ENCODE data around the gene RAB33B.
"Not testable (repeated sequence)": the region's sequence is repeated elsewhere in the genome, so short reads cannot be mapped to it uniquely, and the experiment has no call there.

Gene RAB33B

GRCh38 chr4:139454111-139455045 is at the start of gene RAB33B:
Gene RAB33B, plus strand, starts transcription at chr4:139454121. Its CDS starts 75 bp downstream, at chr4:139454196.
- no peak for ATAC-seq
- peak within 1 kb of the TSS; percentile 98 for H3K27ac Mint-ChIP-seq

DNA sequence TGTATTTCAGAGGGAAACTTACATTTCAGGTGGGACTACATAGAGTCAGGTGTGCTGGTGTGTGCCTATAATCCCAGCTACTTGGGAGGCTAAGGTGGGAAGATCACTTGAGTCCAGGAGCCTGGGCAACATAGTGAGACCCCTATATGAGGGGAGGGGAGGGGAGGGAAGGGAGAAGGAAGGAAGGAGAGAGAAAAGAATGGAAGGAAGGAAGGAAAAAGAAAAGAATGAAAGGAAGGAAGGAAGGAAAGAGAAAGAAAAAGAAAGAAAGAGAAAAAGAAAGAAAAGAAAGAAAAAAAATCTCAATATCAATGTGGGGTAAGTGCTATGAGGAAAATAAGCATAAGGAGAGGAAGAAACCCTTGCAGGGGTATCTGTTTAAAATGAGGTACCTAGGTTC is 43.6 kb upstream of the RAB33B start:
- Mint-ChIP-seq H3K27me3 (no peaks in the 10 kb centered on the region), H3K9me3 (peaks cover 9% of the 10 kb centered on the region), H3K27ac (no peak overlapping the region), H3K36me3 (ENCODE audit: low read depth) (peaks cover 28% of the 10 kb centered on the region), H3K4me1 (no peaks in the 10 kb centered on the region), H3K4me3 (no peak overlapping the region)
- DNase-seq = no peak
- no peak for ATAC-seq

More at GRCh38 chr4:139454111-139455045, at the start of gene RAB33B:
- peak within 1 kb of the TSS; percentile 93 for H3K4me3 Mint-ChIP-seq
- H3K36me3 Mint-ChIP-seq (ENCODE audit: low read depth) = no peaks in the 10 kb centered on the region
- no peaks in the 10 kb centered on the region for H3K9me3 Mint-ChIP-seq
- H3K27me3 Mint-ChIP-seq = no peaks in the 10 kb centered on the region
- no peak for DNase-seq
- H3K4me1 Mint-ChIP-seq = peaks cover 58% of the 10 kb centered on the region

GRCh38 chr4:139414671-139415210 is 39.2 kb upstream of the RAB33B start:
- not testable (repeated sequence) for DNase-seq, H3K27ac Mint-ChIP-seq
- peaks cover 26% of the 10 kb centered on the region for H3K36me3 Mint-ChIP-seq (ENCODE audit: low read depth)

DNA sequence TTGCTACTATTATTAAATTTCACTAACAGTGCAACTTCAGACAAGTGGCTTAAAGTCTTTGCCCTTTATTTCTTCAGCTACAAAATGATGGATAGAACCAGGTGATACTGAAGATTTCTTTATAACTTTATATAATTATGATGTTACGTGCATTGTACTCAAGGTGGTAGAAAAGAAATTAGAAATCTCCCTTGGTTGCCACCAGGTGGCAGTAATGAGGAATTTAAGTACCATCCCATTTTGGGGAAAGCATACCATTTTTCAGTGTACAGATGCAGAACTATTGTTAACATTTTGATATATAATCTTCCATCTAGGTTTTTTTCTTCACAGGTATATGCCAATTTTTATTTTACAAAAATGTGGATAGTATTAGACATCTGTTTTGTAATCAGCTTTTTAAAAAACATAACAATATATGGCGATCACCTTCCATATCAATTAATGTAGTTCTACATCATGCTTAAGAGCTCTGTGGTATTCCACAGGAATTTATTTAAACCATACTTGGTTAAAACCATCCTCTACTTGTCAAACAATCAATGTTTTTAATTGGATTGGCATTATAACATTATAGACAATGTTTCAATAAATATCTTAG is 37.7 kb upstream of the RAB33B start:
- no peak for ATAC-seq
- no peak for DNase-seq

More at GRCh38 chr4:139414671-139415210, 39.2 kb upstream of the RAB33B start:
- peaks cover 11% of the 10 kb centered on the region for H3K4me1 Mint-ChIP-seq
- not testable (repeated sequence) for H3K9me3 Mint-ChIP-seq, H3K4me3 Mint-ChIP-seq, H3K27me3 Mint-ChIP-seq, ATAC-seq

GRCh38 chr4:139419388-139419914 is 34.5 kb upstream of the RAB33B start:
- no peak for ATAC-seq
- H3K4me3 Mint-ChIP-seq = no peak overlapping the region
- no peaks in the 10 kb centered on the region for H3K27me3 Mint-ChIP-seq
- peaks cover 26% of the 10 kb centered on the region for H3K36me3 Mint-ChIP-seq (ENCODE audit: low read depth)
- no peak overlapping the region for H3K27ac Mint-ChIP-seq
- no peak for DNase-seq
- H3K9me3 Mint-ChIP-seq = peaks cover 11% of the 10 kb centered on the region
- peaks cover 11% of the 10 kb centered on the region for H3K4me1 Mint-ChIP-seq

More for the DNA sequence above, 37.7 kb upstream of the RAB33B start:
- H3K27ac Mint-ChIP-seq = no peak overlapping the region
- peaks cover 11% of the 10 kb centered on the region for H3K4me1 Mint-ChIP-seq
- H3K27me3 Mint-ChIP-seq = no peaks in the 10 kb centered on the region
- H3K36me3 Mint-ChIP-seq (ENCODE audit: low read depth) = peaks cover 29% of the 10 kb centered on the region
- H3K9me3 Mint-ChIP-seq = peaks cover 9% of the 10 kb centered on the region
- no peak overlapping the region for H3K4me3 Mint-ChIP-seq

DNA sequence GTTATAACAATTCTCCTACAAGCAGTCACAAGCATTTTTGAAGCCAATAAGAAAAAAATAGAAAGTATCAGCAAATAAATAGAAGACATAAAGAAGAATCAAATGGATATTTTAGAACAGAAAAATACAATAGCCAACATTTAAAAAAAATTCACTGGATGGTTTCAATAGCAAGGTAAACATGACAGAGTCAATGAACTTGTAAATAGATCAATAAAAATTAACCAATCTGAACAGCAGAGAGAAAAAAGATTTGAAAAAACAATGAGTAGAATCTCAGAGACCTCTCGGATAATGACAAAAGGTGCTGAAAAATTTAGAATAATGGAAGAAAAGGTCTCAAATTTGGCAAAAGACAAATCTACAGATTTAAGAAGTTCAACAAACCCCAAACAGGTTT is 33.3 kb upstream of the RAB33B start:
- H3K36me3 Mint-ChIP-seq (ENCODE audit: low read depth) = peaks cover 17% of the 10 kb centered on the region
- ATAC-seq (no peak), DNase-seq (no peak)
- H3K27me3 Mint-ChIP-seq = no peaks in the 10 kb centered on the region
- H3K4me3 Mint-ChIP-seq = no peak overlapping the region
- peak overlapping the region; percentile 3 for H3K27ac Mint-ChIP-seq
- peaks cover 11% of the 10 kb centered on the region for H3K4me1 Mint-ChIP-seq
- peaks cover 4% of the 10 kb centered on the region for H3K9me3 Mint-ChIP-seq

DNA sequence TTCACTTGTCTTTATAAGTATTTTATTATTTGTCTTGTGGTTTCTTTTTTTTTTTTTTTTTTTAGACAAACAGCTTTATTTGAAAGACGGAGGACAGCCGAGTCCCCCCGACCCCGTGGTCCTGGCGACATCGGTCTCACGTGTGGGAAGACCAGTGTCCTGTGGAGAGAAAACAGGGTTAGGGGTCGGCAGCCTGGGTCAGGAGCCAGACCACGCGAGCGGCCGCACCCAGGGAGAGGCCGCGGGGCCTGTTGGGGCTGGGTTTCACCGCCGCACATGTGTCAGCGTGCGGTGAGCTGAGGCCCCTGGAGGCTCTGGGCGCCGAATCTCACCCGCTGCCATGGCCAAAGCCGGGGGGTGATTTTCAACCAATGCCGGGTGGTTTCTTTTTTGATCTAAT is 17.8 kb upstream of the RAB33B start:
- Mint-ChIP-seq H3K36me3 (ENCODE audit: low read depth) (peaks cover 61% of the 10 kb centered on the region), H3K4me3 (no peak overlapping the region)
- no peak for ATAC-seq

GRCh38 chr4:139438141-139438540 is 15.8 kb upstream of the RAB33B start:
- Mint-ChIP-seq H3K36me3 (ENCODE audit: low read depth) (peaks cover 53% of the 10 kb centered on the region), H3K9me3 (peaks cover 32% of the 10 kb centered on the region), H3K27me3 (no peaks in the 10 kb centered on the region), H3K4me3 (no peak overlapping the region), H3K4me1 (peaks cover 8% of the 10 kb centered on the region), H3K27ac (no peak overlapping the region)
- ATAC-seq = no peak
- no peak for DNase-seq

More for the DNA sequence above, 17.8 kb upstream of the RAB33B start:
- H3K9me3 Mint-ChIP-seq = peaks cover 37% of the 10 kb centered on the region
- DNase-seq = no peak
- no peak overlapping the region for H3K27ac Mint-ChIP-seq
- no peaks in the 10 kb centered on the region for H3K27me3 Mint-ChIP-seq
- peaks cover 8% of the 10 kb centered on the region for H3K4me1 Mint-ChIP-seq

- DNase-seq (no peak), ATAC-seq (no peak)
- no peaks in the 10 kb centered on the region for H3K27me3 Mint-ChIP-seq
- H3K27ac Mint-ChIP-seq = no peak overlapping the region
- peaks cover 3% of the 10 kb centered on the region for H3K4me1 Mint-ChIP-seq
- peaks cover 43% of the 10 kb centered on the region for H3K36me3 Mint-ChIP-seq (ENCODE audit: low read depth)
- no peak overlapping the region for H3K4me3 Mint-ChIP-seq
- H3K9me3 Mint-ChIP-seq = peaks cover 32% of the 10 kb centered on the region
These were observed 12.9 kb upstream of the RAB33B start for GRCh38 chr4:139441029-139441428.

DNA sequence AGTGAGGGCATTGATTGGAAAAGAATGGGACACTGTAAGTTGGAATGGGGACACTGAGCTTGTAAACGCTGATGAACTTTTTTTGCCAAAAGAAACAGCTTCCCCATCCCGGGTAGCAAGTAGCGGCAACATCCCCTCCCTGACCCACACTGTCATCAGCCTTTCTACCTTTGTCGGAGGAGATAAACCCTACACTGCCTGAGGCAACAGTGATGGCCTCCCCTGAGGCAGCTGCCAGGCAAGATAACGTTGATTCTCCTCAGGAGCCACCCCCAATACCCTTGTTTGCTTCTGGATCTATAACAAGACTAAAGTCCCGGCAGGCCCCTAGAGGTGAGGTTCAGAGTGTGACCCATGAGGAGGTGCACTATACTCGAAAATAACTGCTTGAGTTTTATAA is 10.3 kb upstream of the RAB33B start:
- no peaks in the 10 kb centered on the region for H3K4me1 Mint-ChIP-seq
- no peak overlapping the region for H3K4me3 Mint-ChIP-seq
- DNase-seq (no peak), ATAC-seq (no peak)
- no peaks in the 10 kb centered on the region for H3K27me3 Mint-ChIP-seq
- peaks cover 13% of the 10 kb centered on the region for H3K9me3 Mint-ChIP-seq
- H3K36me3 Mint-ChIP-seq (ENCODE audit: low read depth) = peaks cover 20% of the 10 kb centered on the region
- no peak overlapping the region for H3K27ac Mint-ChIP-seq

DNA sequence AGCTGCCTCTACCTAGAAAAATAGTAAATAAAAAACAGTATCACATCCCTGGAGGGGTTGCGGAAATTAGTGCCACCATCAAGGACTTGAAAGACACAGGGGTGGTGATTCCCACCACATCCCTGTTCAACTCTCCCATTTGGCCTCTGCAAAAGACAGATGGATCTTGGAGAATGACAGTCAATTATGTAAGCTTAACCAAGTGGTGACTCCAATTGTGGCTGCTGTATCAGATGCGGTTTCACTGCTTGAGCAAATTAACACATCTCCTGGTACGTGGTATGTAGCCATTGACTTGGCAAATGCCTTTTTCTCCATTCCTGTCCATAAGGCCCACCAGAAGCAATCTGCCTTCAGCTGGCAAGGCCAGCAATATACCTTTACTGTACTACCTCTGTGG is 9.0 kb upstream of the RAB33B start:
- not testable (repeated sequence) for H3K27me3 Mint-ChIP-seq; H3K4me3 Mint-ChIP-seq; DNase-seq; ATAC-seq; H3K9me3 Mint-ChIP-seq; H3K36me3 Mint-ChIP-seq (ENCODE audit: low read depth); H3K4me1 Mint-ChIP-seq; H3K27ac Mint-ChIP-seq

GRCh38 chr4:139447078-139447477 is 6.8 kb upstream of the RAB33B start:
- not testable (repeated sequence) for DNase-seq; H3K27ac Mint-ChIP-seq; H3K27me3 Mint-ChIP-seq; ATAC-seq; H3K4me1 Mint-ChIP-seq; H3K36me3 Mint-ChIP-seq (ENCODE audit: low read depth); H3K9me3 Mint-ChIP-seq; H3K4me3 Mint-ChIP-seq

DNA sequence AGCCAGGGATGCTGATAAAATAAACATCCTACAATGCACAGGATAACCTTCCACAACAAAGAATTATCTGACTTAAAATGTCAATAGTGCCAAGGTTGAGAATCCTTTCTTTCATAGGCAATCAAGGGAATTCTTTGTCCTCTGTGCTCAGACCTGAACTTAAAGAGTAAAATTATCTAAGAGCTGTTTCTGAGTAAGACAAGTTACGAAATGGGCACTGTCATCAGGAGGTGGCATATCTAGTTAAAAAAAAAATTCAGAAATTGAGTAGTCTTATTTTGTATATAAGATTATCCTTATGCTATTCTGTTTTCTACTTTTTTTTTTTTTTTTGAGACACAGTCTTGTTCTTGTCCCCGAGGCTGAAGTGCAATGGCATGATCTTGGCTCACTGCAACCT is 3.3 kb upstream of the RAB33B start:
- DNase-seq (no peak), ATAC-seq (no peak)
- peaks cover 29% of the 10 kb centered on the region for H3K4me1 Mint-ChIP-seq
- H3K4me3 Mint-ChIP-seq = no peak overlapping the region
- H3K9me3 Mint-ChIP-seq = no peaks in the 10 kb centered on the region
- no peak overlapping the region for H3K27ac Mint-ChIP-seq
- H3K27me3 Mint-ChIP-seq = no peaks in the 10 kb centered on the region
- no peaks in the 10 kb centered on the region for H3K36me3 Mint-ChIP-seq (ENCODE audit: low read depth)

- no peak for DNase-seq
- H3K27me3 Mint-ChIP-seq = no peaks in the 10 kb centered on the region
- no peaks in the 10 kb centered on the region for H3K36me3 Mint-ChIP-seq (ENCODE audit: low read depth)
- no peak for ATAC-seq
- peak overlapping the region; percentile 9 for H3K4me3 Mint-ChIP-seq
- H3K4me1 Mint-ChIP-seq = peaks cover 43% of the 10 kb centered on the region
- peak overlapping the region; percentile 98 for H3K27ac Mint-ChIP-seq
- no peaks in the 10 kb centered on the region for H3K9me3 Mint-ChIP-seq
These were observed 1.9 kb upstream of the RAB33B start for GRCh38 chr4:139451997-139452396.

GRCh38 chr4:139453041-139453370 is 915 bp upstream of the RAB33B start:
- H3K4me3 Mint-ChIP-seq = peak overlapping the region; percentile 93
- DNase-seq (no peak), ATAC-seq (peak; percentile 59)
- H3K36me3 Mint-ChIP-seq (ENCODE audit: low read depth) = no peaks in the 10 kb centered on the region
- H3K9me3 Mint-ChIP-seq = no peaks in the 10 kb centered on the region
- peak overlapping the region; percentile 98 for H3K27ac Mint-ChIP-seq
- no peaks in the 10 kb centered on the region for H3K27me3 Mint-ChIP-seq
- peaks cover 47% of the 10 kb centered on the region for H3K4me1 Mint-ChIP-seq
